Liver (tissue), 9 donors: ENCODE data around the gene SLC66A1. TPM values are rescaled to one million over a fixed set of nuclear protein-coding genes. Genes with fewer than 3 reads are reported as not detected.

ENCODE experiments used
- DNase-seq: peaks from one replicate; pipeline ENCODE4 v3.0.0-alpha.2; 2017; ENCODE audit warnings: low spot score
- H3K27ac ChIP-seq, 2 donors: one replicate each; pipeline ENCODE4 v1.7.0; 2013; ENCODE audit warnings: inconsistent platforms in 2 of 2, low read length in 2 of 2, control low read depth in 1 of 2, low read depth in 1 of 2, mild to moderate bottlenecking in 1 of 2
- H3K27me3 ChIP-seq, 4 donors: one replicate each; pipeline versions ENCODE4 v1.6.1 to v1.7.0; 2013; ENCODE audit warnings: low read length in 3 of 4, inconsistent platforms in 1 of 4, mild to moderate bottlenecking in 1 of 4, moderate library complexity in 1 of 4; ENCODE audit not compliant: control insufficient read depth in 4 of 4, insufficient read depth in 4 of 4
- H3K36me3 ChIP-seq, 4 donors: one replicate each; pipeline versions ENCODE4 v1.6.1 to v1.7.0; 2013; ENCODE audit warnings: low read length in 3 of 4, mild to moderate bottlenecking in 3 of 4, low read depth in 1 of 4, moderate library complexity in 1 of 4; ENCODE audit not compliant: control insufficient read depth in 4 of 4, insufficient read depth in 3 of 4
- H3K4me1 ChIP-seq, 4 donors: one replicate each; pipeline versions ENCODE4 v1.6.1 to v1.7.0; 2013; ENCODE audit warnings: low read length in 3 of 4, mild to moderate bottlenecking in 3 of 4, moderate library complexity in 1 of 4; ENCODE audit not compliant: control insufficient read depth in 4 of 4, insufficient read depth in 4 of 4
- H3K4me3 ChIP-seq, 3 donors: one replicate each; pipeline versions ENCODE4 v1.6.1 to v1.7.0; 2013; ENCODE audit warnings: low read length in 3 of 3, control low read depth in 1 of 3, low read depth in 1 of 3, mild to moderate bottlenecking in 1 of 3
- H3K9ac ChIP-seq, 2 donors: one replicate each; pipeline ENCODE4 v1.7.0; 2013; ENCODE audit warnings: low read length in 2 of 2, mild to moderate bottlenecking in 2 of 2, moderate library complexity in 2 of 2, control low read depth in 1 of 2, low read depth in 1 of 2
- H3K9me3 ChIP-seq, 4 donors: one replicate each; pipeline versions ENCODE4 v1.6.1 to v1.7.0; 2013; ENCODE audit warnings: low read length in 3 of 4; ENCODE audit not compliant: control insufficient read depth in 4 of 4
- EGR1 ChIP-seq, 2 donors: IDR thresholded peaks; 2 replicates each; pipeline ENCODE4 v1.6.1; 2016 to 2018; ENCODE audit warnings: antibody characterized with exemption in 2 of 2, low read depth in 2 of 2
- FOXA1 ChIP-seq: IDR thresholded peaks from 2 replicates; pipeline ENCODE4 v1.6.1; 2016; ENCODE audit warnings: antibody characterized with exemption
- GABPA ChIP-seq, 2 donors: IDR thresholded peaks in 1 of 2; conservative IDR thresholded peaks in 1 of 2; 2 replicates each; pipeline ENCODE4 v1.6.1; 2016; ENCODE audit warnings: antibody characterized with exemption in 2 of 2, mild to moderate bottlenecking in 1 of 2, moderate library complexity in 1 of 2
- HNF4A ChIP-seq, 2 donors: conservative IDR thresholded peaks; 2 replicates each; pipeline ENCODE4 v1.6.1; 2016; ENCODE audit warnings: antibody characterized with exemption in 2 of 2, mild to moderate bottlenecking in 2 of 2
- JUND ChIP-seq, 2 donors: IDR thresholded peaks; 2 replicates each; pipeline ENCODE4 v1.6.1; 2016; ENCODE audit warnings: antibody characterized with exemption in 2 of 2
- NR2F2 ChIP-seq: IDR thresholded peaks from 2 replicates; pipeline ENCODE4 v1.6.1; 2016; ENCODE audit warnings: antibody characterized with exemption
- RXRA ChIP-seq, 2 donors: IDR thresholded peaks; 2 replicates each; pipeline ENCODE4 v1.6.1; 2017 to 2018; ENCODE audit warnings: antibody characterized with exemption in 2 of 2, mild to moderate bottlenecking in 1 of 2
- ZBTB33 ChIP-seq: IDR thresholded peaks from 2 replicates; pipeline ENCODE4 v1.6.1; 2016; ENCODE audit warnings: antibody characterized with exemption
- WGBS: extraction: QIAGEN DNeasy Blood & Tissue Kit; methylation state at CpG from one replicate; pipeline ENCODE4 v1.1.7; 2013; 5-methylcytosine and 5-hydroxymethylcytosine counted together
- polyA plus RNA-seq, 2 donors: library from polyadenylated mRNA; stranded (reverse) in 1 of 2; unstranded in 1 of 2; fragments of 200-250 nt in 1 of 2; fragments of >200 nt in 1 of 2; fragmentation: Nextera tagmentation in 1 of 2; extraction: Ambion mirVana in 1 of 2; gene quantifications; one replicate each; pipeline versions ENCODE4 v1.2.1 to v1.2.3, GENCODE V29; 2013 to 2015
- total RNA-seq, 2 donors: library from RNA; depleted of rRNA; stranded (reverse); fragments of >200 nt; gene quantifications; one replicate each; pipeline ENCODE4 v1.2.3, GENCODE V29; 2014
- TF ChIP-seq, protein P1 (sequence below): IDR thresholded peaks from 2 replicates; pipeline ENCODE4 v1.6.1; 2016; ENCODE audit warnings: antibody characterized with exemption
- TF ChIP-seq, protein P2 (sequence below): IDR thresholded peaks from 2 replicates; pipeline ENCODE4 v1.6.1; 2016; ENCODE audit warnings: antibody characterized with exemption, mild to moderate bottlenecking
- TF ChIP-seq, protein P3 (sequence below): IDR thresholded peaks from 2 replicates; pipeline ENCODE4 v1.6.1; 2016; ENCODE audit warnings: antibody characterized with exemption
- TF ChIP-seq, protein P4 (sequence below): fragments of 150-350 bp; IDR thresholded peaks from 2 replicates; pipeline ENCODE4 v1.5.1; 2017; ENCODE audit warnings: improper control_type of control experiment, low read depth, low read length; ENCODE audit not compliant: missing input control
- donor health status: healthy.
- donor health status: healthy.
- donor health status: healthy.
- donor health status: healthy.
- donor health status: healthy.

Gene SLC66A1
- total and polyA plus RNA-seq, 4 donors, result 6.8 to 16.0 (median 14.0) TPM

GRCh38 chr1:19311503-19311930 is 609 bp upstream of the SLC66A1 start:
- TF ChIP-seq, protein P1, sequence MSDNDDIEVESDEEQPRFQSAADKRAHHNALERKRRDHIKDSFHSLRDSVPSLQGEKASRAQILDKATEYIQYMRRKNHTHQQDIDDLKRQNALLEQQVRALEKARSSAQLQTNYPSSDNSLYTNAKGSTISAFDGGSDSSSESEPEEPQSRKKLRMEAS, result no peak
- TF ChIP-seq RXRA (IDR thresholded peaks at IDR 0.05) (no peak), FOXA1 (no peak), EGR1 (IDR thresholded peaks at IDR 0.05; ENCODE audit: low read depth in 2 of 2) (no peak), NR2F2 (no peak), ZBTB33 (no peak), GABPA (IDR thresholded peaks at IDR 0.05 in 1 of 2, conservative IDR thresholded peaks at IDR 0.05 in 1 of 2) (no peak)
- TF ChIP-seq, protein P2, sequence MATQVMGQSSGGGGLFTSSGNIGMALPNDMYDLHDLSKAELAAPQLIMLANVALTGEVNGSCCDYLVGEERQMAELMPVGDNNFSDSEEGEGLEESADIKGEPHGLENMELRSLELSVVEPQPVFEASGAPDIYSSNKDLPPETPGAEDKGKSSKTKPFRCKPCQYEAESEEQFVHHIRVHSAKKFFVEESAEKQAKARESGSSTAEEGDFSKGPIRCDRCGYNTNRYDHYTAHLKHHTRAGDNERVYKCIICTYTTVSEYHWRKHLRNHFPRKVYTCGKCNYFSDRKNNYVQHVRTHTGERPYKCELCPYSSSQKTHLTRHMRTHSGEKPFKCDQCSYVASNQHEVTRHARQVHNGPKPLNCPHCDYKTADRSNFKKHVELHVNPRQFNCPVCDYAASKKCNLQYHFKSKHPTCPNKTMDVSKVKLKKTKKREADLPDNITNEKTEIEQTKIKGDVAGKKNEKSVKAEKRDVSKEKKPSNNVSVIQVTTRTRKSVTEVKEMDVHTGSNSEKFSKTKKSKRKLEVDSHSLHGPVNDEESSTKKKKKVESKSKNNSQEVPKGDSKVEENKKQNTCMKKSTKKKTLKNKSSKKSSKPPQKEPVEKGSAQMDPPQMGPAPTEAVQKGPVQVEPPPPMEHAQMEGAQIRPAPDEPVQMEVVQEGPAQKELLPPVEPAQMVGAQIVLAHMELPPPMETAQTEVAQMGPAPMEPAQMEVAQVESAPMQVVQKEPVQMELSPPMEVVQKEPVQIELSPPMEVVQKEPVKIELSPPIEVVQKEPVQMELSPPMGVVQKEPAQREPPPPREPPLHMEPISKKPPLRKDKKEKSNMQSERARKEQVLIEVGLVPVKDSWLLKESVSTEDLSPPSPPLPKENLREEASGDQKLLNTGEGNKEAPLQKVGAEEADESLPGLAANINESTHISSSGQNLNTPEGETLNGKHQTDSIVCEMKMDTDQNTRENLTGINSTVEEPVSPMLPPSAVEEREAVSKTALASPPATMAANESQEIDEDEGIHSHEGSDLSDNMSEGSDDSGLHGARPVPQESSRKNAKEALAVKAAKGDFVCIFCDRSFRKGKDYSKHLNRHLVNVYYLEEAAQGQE, result no peak
- TF ChIP-seq, protein P3, sequence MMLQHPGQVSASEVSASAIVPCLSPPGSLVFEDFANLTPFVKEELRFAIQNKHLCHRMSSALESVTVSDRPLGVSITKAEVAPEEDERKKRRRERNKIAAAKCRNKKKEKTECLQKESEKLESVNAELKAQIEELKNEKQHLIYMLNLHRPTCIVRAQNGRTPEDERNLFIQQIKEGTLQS, result no peak
- WGBS, result under 1% methylated on average over 29 of the region's 29 CpGs
- DNase-seq, result no peak
- peak overlapping the region; percentile 64 to 68 for H3K27ac ChIP-seq
- no peaks in the 10 kb centered on the region for H3K9me3 ChIP-seq
- H3K36me3 ChIP-seq, result peaks cover 6 to 18% (median 14%) of the 10 kb centered on the region in 4 donors
- H3K4me3 ChIP-seq, result peak overlapping the region; percentile 71 to 73 (median 71)
- peak overlapping the region in 1 of 2 donors; percentile 67 for H3K9ac ChIP-seq
- H3K4me1 ChIP-seq, result peaks cover 3 to 24% (median 19%) of the 10 kb centered on the region in 4 donors
- no peaks in the 10 kb centered on the region for H3K27me3 ChIP-seq

DNA sequence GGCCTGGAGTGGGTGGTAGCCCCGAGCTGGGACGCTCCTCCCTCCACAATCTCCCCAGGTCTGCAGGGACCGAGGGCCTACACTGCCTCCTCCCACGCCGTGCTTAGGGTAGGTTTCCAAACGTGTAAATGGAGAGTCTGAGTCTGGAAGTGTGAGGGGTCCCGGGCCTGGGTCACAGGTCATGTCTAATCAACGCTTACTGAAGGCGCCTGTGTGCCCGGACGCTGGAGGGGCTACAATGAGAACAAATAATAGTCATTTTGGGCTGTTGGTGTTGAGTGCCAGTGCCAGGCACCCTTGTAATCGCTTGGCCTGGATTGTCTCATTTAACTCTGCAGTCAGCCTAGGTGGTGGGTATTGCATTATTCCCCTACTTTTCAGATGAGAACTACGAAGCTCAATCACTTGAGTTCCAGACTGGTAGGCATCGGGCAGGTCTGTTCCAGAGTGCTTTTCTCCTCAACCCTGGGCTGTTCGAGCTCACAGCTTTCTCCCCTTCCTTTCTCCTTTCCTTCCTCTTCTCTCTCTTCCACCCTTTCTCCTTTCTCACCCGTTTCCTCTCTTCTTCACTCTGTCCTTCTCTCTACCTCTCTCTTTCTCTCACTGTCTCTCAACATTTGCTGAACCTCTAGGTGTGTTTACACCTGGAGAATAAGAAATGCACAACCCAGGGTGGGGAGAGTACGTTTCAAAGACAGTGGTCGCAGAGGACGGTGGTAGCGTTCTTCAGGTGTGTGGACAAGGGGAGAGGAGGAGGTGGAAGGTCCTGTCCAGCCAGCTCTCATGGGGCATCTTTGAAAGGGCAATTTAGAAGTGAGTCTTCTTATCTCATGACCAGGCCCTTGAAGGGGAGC is 883 bp downstream of the SLC66A1 start:
- Histone ChIP-seq H3K9me3 (no peaks in the 10 kb centered on the region), H3K4me1 (peaks cover 3 to 26% (median 19%) of the 10 kb centered on the region in 4 donors), H3K36me3 (peaks cover 3 to 8% (median 5%) of the 10 kb centered on the region in 4 donors), H3K4me3 (peak overlapping the region; percentile 66 to 79 (median 76)), H3K27me3 (no peaks in the 10 kb centered on the region), H3K27ac (peak overlapping the region; percentile 83 to 86), H3K9ac (peak overlapping the region; percentile 68 to 92)
- TF ChIP-seq ZBTB33 (no peak), JUND (IDR thresholded peaks at IDR 0.05) (no peak), NR2F2 (no peak), FOXA1 (no peak), HNF4A (conservative IDR thresholded peaks at IDR 0.05) (no peak), EGR1 (IDR thresholded peaks at IDR 0.05; ENCODE audit: low read depth in 2 of 2) (no peak)
- TF ChIP-seq, protein P3, result no peak
- TF ChIP-seq, protein P4, sequence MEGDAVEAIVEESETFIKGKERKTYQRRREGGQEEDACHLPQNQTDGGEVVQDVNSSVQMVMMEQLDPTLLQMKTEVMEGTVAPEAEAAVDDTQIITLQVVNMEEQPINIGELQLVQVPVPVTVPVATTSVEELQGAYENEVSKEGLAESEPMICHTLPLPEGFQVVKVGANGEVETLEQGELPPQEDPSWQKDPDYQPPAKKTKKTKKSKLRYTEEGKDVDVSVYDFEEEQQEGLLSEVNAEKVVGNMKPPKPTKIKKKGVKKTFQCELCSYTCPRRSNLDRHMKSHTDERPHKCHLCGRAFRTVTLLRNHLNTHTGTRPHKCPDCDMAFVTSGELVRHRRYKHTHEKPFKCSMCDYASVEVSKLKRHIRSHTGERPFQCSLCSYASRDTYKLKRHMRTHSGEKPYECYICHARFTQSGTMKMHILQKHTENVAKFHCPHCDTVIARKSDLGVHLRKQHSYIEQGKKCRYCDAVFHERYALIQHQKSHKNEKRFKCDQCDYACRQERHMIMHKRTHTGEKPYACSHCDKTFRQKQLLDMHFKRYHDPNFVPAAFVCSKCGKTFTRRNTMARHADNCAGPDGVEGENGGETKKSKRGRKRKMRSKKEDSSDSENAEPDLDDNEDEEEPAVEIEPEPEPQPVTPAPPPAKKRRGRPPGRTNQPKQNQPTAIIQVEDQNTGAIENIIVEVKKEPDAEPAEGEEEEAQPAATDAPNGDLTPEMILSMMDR, result no peak
- TF ChIP-seq, protein P1, result no peak
- DNase-seq, result no peak
- 38% methylated on average over 20 of the region's 20 CpGs for WGBS
